ENCODE measurements around the gene GABRG3. TPM values are rescaled to one million over a fixed set of nuclear protein-coding genes. Genes with fewer than 3 reads are reported as not detected.

The GABRG3 gene
- total and polyA plus RNA-seq, 9 of the 15 experiments (the other 6 are each of a cell fraction or from before 2014, with no cell fraction given): 4.0 to 15.1 (median 11.2) TPM

DNA sequence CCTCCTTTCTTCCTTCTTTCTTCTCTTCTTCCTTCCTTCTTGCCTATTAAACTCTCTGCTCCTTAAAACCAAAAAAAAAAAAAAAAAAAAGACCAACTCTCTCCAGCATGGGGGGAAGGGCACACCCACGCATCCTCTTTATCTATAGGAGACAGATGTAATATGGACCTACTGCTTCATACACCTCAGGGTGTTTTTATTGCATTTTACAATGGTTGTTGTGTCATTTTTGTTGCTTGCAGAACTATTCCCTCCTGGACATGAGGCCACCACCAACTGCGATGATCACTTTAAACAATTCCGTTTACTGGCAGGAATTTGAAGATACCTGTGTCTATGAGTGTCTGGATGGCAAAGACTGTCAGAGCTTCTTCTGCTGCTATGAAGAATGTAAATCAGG, 561.4 kb downstream of the GABRG3 start (continued):
- 0 out of 2 replicates have a peak, but pooled peaks have one; percentile 13 for TF ChIP-seq CREM (IDR thresholded peaks at IDR 0.05; ENCODE audit: low read depth)
- no peak for TF ChIP-seq CHCHD3 (CRISPR knock-in tag; IDR thresholded peaks at IDR 0.05)
- TF ChIP-seq, protein P1, sequence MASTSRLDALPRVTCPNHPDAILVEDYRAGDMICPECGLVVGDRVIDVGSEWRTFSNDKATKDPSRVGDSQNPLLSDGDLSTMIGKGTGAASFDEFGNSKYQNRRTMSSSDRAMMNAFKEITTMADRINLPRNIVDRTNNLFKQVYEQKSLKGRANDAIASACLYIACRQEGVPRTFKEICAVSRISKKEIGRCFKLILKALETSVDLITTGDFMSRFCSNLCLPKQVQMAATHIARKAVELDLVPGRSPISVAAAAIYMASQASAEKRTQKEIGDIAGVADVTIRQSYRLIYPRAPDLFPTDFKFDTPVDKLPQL (IDR thresholded peaks at IDR 0.05; ENCODE audit: extremely low read depth, insufficient read length): no peak
- peak; percentile 55 for TF ChIP-seq NCOR1 (IDR thresholded peaks at IDR 0.05)
- peak; percentile 81 for TF ChIP-seq DPF2 (IDR thresholded peaks at IDR 0.05)
- TF ChIP-seq TRIM24 (IDR thresholded peaks at IDR 0.05): peak; percentile 93 to 94
- TF ChIP-seq KLF16 (IDR thresholded peaks at IDR 0.05): peak; percentile 39; the same call in 1 of the 2 replicates
- TF ChIP-seq ARID1B (IDR thresholded peaks at IDR 0.05): peak; percentile 88
- TF ChIP-seq, protein P2, sequence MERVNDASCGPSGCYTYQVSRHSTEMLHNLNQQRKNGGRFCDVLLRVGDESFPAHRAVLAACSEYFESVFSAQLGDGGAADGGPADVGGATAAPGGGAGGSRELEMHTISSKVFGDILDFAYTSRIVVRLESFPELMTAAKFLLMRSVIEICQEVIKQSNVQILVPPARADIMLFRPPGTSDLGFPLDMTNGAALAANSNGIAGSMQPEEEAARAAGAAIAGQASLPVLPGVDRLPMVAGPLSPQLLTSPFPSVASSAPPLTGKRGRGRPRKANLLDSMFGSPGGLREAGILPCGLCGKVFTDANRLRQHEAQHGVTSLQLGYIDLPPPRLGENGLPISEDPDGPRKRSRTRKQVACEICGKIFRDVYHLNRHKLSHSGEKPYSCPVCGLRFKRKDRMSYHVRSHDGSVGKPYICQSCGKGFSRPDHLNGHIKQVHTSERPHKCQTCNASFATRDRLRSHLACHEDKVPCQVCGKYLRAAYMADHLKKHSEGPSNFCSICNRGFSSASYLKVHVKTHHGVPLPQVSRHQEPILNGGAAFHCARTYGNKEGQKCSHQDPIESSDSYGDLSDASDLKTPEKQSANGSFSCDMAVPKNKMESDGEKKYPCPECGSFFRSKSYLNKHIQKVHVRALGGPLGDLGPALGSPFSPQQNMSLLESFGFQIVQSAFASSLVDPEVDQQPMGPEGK (CRISPR knock-in tag; IDR thresholded peaks at IDR 0.05; ENCODE audit: borderline replicate concordance): no peak
- 0 out of 2 replicates have a peak, but pooled peaks have one; percentile 50 for TF ChIP-seq LEF1 (IDR thresholded peaks at IDR 0.05)
- TF ChIP-seq HDAC3 (IDR thresholded peaks at IDR 0.05; ENCODE audit: borderline replicate concordance, partially characterized antibody): no peak
- TF ChIP-seq, protein P3, sequence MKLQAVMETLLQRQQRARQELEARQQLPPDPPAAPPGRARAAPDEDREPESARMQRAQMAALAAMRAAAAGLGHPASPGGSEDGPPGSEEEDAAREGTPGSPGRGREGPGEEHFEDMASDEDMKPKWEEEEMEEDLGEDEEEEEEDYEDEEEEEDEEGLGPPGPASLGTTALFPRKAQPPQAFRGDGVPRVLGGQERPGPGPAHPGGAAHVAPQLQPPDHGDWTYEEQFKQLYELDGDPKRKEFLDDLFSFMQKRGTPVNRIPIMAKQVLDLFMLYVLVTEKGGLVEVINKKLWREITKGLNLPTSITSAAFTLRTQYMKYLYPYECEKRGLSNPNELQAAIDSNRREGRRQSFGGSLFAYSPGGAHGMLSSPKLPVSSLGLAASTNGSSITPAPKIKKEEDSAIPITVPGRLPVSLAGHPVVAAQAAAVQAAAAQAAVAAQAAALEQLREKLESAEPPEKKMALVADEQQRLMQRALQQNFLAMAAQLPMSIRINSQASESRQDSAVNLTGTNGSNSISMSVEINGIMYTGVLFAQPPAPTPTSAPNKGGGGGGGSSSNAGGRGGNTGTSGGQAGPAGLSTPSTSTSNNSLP (IDR thresholded peaks at IDR 0.05; ENCODE audit: borderline replicate concordance, low read depth, low read length): peak; percentile 67; the same call in 1 of the 2 replicates
- no peak for TF ChIP-seq POLR2G (IDR thresholded peaks at IDR 0.05; ENCODE audit: low read depth, low read length)
- peak; percentile 84 for TF ChIP-seq SMARCA4 (IDR thresholded peaks at IDR 0.05)
- peak; percentile 90 for TF ChIP-seq CBFA2T3 (IDR thresholded peaks at IDR 0.05)
- TF ChIP-seq, protein P4, sequence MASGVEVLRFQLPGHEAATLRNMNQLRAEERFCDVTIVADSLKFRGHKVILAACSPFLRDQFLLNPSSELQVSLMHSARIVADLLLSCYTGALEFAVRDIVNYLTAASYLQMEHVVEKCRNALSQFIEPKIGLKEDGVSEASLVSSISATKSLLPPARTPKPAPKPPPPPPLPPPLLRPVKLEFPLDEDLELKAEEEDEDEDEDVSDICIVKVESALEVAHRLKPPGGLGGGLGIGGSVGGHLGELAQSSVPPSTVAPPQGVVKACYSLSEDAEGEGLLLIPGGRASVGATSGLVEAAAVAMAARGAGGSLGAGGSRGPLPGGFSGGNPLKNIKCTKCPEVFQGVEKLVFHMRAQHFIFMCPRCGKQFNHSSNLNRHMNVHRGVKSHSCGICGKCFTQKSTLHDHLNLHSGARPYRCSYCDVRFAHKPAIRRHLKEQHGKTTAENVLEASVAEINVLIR (CRISPR knock-in tag; IDR thresholded peaks at IDR 0.05): no peak
- no peak for TF ChIP-seq ARID2 (IDR thresholded peaks at IDR 0.05)
- no peak for TF ChIP-seq EHMT2 (IDR thresholded peaks at IDR 0.05)
- TF ChIP-seq, protein P5, sequence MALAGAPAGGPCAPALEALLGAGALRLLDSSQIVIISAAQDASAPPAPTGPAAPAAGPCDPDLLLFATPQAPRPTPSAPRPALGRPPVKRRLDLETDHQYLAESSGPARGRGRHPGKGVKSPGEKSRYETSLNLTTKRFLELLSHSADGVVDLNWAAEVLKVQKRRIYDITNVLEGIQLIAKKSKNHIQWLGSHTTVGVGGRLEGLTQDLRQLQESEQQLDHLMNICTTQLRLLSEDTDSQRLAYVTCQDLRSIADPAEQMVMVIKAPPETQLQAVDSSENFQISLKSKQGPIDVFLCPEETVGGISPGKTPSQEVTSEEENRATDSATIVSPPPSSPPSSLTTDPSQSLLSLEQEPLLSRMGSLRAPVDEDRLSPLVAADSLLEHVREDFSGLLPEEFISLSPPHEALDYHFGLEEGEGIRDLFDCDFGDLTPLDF (CRISPR knock-in tag; IDR thresholded peaks at IDR 0.05): no peak
- TF ChIP-seq RBM17 (IDR thresholded peaks at IDR 0.05; ENCODE audit: borderline replicate concordance, low read depth, low read length): no peak
- peak in 1 of 2 experiments; percentile 66; a peak in 2 of 3 replicates for TF ChIP-seq CBX3 (IDR thresholded peaks at IDR 0.05; ENCODE audit: borderline replicate concordance in 1 of 2, low read length in 2 of 2)
- TF ChIP-seq PML (IDR thresholded peaks at IDR 0.05; ENCODE audit: low read length): 0 out of 2 replicates have a peak, but pooled peaks have one; percentile 27
- no peak for TF ChIP-seq DACH1 (IDR thresholded peaks at IDR 0.05; ENCODE audit: partially characterized antibody)
- TF ChIP-seq EGR1 (conservative IDR thresholded peaks at IDR 0.05): peak; percentile 99
- TF ChIP-seq CXXC5 (CRISPR knock-in tag; IDR thresholded peaks at IDR 0.05): peak; percentile 13; the same call in 1 of the 2 replicates

Measured in K562 (cell line).